RWPE2 (cell line): Measurements from ENCODE around the gene FAM151B.

Experiments
- ATAC-seq: fragments of 200-7000 bp; cut with Tn5 transposase; 3 replicates; pipeline ENCODE4 v1.9.1; 2021; ENCODE audit warnings: low read depth
- DNase-seq: peaks from one replicate; pipeline ENCODE4 v3.0.0-alpha.2; 2020; ENCODE audit warnings: low spot score
- H3K27ac ChIP-seq: fragments of 450-650 bp; 2 replicates; pipeline ENCODE4 v1.5.1; 2017; ENCODE audit warnings: mild to moderate bottlenecking; ENCODE audit not compliant: poor library complexity, severe bottlenecking
- H3K27me3 ChIP-seq: fragments of 250-450 bp; sonication (Bioruptor Pico); 2 replicates; pipeline ENCODE4 v1.5.1; 2021; ENCODE audit warnings: mild to moderate bottlenecking, moderate library complexity; ENCODE audit not compliant: insufficient read depth, poor library complexity, severe bottlenecking
- H3K36me3 ChIP-seq: fragments of 250-450 bp; sonication (Bioruptor Pico); 2 replicates; pipeline ENCODE4 v1.5.1; 2020; ENCODE audit warnings: low read depth, mild to moderate bottlenecking, moderate library complexity
- H3K4me1 ChIP-seq: fragments of 250-450 bp; sonication (Bioruptor Pico); 2 replicates; pipeline ENCODE4 v1.5.1; 2021; ENCODE audit warnings: mild to moderate bottlenecking, moderate library complexity; ENCODE audit not compliant: insufficient read depth, poor library complexity, severe bottlenecking
- H3K4me3 ChIP-seq: fragments of 250-450 bp; sonication (Bioruptor Pico); 2 replicates; pipeline ENCODE4 v1.5.1; 2021; ENCODE audit warnings: mild to moderate bottlenecking, moderate library complexity; ENCODE audit not compliant: severe bottlenecking
- H3K9me3 ChIP-seq: fragments of 250-450 bp; sonication (Bioruptor Pico); 2 replicates; pipeline ENCODE4 v1.5.1; 2021; ENCODE audit warnings: mild to moderate bottlenecking, moderate library complexity; ENCODE audit not compliant: severe bottlenecking
- CTCF ChIP-seq: fragments of 450-650 bp; IDR thresholded peaks from one replicate; pipeline ENCODE4 v1.5.1; 2017; ENCODE audit warnings: mild to moderate bottlenecking, moderate library complexity; ENCODE audit not compliant: poor library complexity, severe bottlenecking

The FAM151B gene

GRCh38 chr5:80487829-80488721 lies at the start of gene FAM151B:
FAM151B (plus strand) TSS chr5:80488100; CDS start chr5:80488124, 24 bp downstream.
- Histone ChIP-seq H3K9me3 (no peaks in the 10 kb centered on the region), H3K4me3 (peak within 1 kb of the TSS; percentile 49), H3K27ac (peak within 1 kb of the TSS; percentile 59), H3K36me3 (peaks cover 24% of the 10 kb centered on the region), H3K4me1 (peaks cover 10% of the 10 kb centered on the region), H3K27me3 (no peaks in the 10 kb centered on the region)
- peak; percentile 69 for TF ChIP-seq CTCF
- DNase-seq (peak; percentile 97), ATAC-seq (peak; percentile 96)

- Histone ChIP-seq H3K9me3 (no peaks in the 10 kb centered on the region), H3K4me3 (no peak overlapping the region), H3K4me1 (peaks cover 3% of the 10 kb centered on the region), H3K36me3 (peaks cover 82% of the 10 kb centered on the region), H3K27me3 (no peaks in the 10 kb centered on the region), H3K27ac (no peak overlapping the region)
- TF ChIP-seq CTCF = no peak
- ATAC-seq (no peak), DNase-seq (no peak)
Observed at GRCh38 chr5:80438739-80439138, 49.2 kb upstream of the FAM151B start.

GRCh38 chr5:80439213-80439612 lies 48.7 kb upstream of the FAM151B start:
- DNase-seq (no peak), ATAC-seq (no peak)
- peaks cover 82% of the 10 kb centered on the region for H3K36me3 ChIP-seq
- no peaks in the 10 kb centered on the region for H3K9me3 ChIP-seq
- no peaks in the 10 kb centered on the region for H3K27me3 ChIP-seq
- H3K4me3 ChIP-seq = no peak overlapping the region
- no peak for TF ChIP-seq CTCF
- peaks cover 3% of the 10 kb centered on the region for H3K4me1 ChIP-seq
- H3K27ac ChIP-seq = no peak overlapping the region

GRCh38 chr5:80442742-80443141 lies 45.2 kb upstream of the FAM151B start:
- H3K4me3 ChIP-seq = no peak overlapping the region
- H3K27ac ChIP-seq = no peak overlapping the region
- ATAC-seq (no peak), DNase-seq (no peak)
- H3K27me3 ChIP-seq = no peaks in the 10 kb centered on the region
- no peak for TF ChIP-seq CTCF
- peaks cover 3% of the 10 kb centered on the region for H3K4me1 ChIP-seq
- no peaks in the 10 kb centered on the region for H3K9me3 ChIP-seq
- peaks cover 81% of the 10 kb centered on the region for H3K36me3 ChIP-seq

- ATAC-seq (no peak), DNase-seq (no peak)
- no peaks in the 10 kb centered on the region for H3K27me3 ChIP-seq
- no peak overlapping the region for H3K27ac ChIP-seq
- no peaks in the 10 kb centered on the region for H3K9me3 ChIP-seq
- H3K36me3 ChIP-seq = peaks cover 68% of the 10 kb centered on the region
- no peak overlapping the region for H3K4me3 ChIP-seq
- TF ChIP-seq CTCF = no peak
- H3K4me1 ChIP-seq = no peaks in the 10 kb centered on the region
Observed at GRCh38 chr5:80453366-80453765, 34.5 kb upstream of the FAM151B start.
